Testis (tissue), 2 donors: ENCODE measurements around the gene LY6G5B.

ENCODE experiments used
- CTCF ChIP-seq, 3 experiments: fragments of 450-650 bp in 2 of 3; fragments of 200-600 bp in 1 of 3; sonication (generic) in 1 of 3; IDR thresholded peaks; one replicate each; pipeline ENCODE4 v1.5.1; 2016 to 2019; ENCODE audit warnings: antibody characterized with exemption in 3 of 3, mild to moderate bottlenecking in 2 of 3, moderate library complexity in 1 of 3
- POLR2A ChIP-seq: fragments of 450-650 bp; IDR thresholded peaks from one replicate; pipeline ENCODE4 v1.6.1; 2017; ENCODE audit warnings: antibody characterized with exemption, mild to moderate bottlenecking, moderate library complexity

- no peak for TF ChIP-seq CTCF (IDR thresholded peaks at IDR 0.05)
- no peak for TF ChIP-seq POLR2A
Observed at GRCh38 chr6:31720196-31720770, 50.5 kb downstream of the LY6G5B start.
